Activated T-cell treated with anti-CD3 and anti-CD28 coated beads, Interleukin-2, amount 50 U/mL, for 72 hours (primary cell): ENCODE data around the gene SLC25A44. TPM values are rescaled to one million over a fixed set of nuclear protein-coding genes. Genes with fewer than 3 reads are reported as not detected.
"Not testable (repeated sequence)": the region's sequence is repeated elsewhere in the genome, so short reads cannot be mapped to it uniquely, and the experiment has no call there.

ENCODE experiments used
- ATAC-seq, 2 donors: fragments of 150-1000 bp; cut with Tn5 transposase; replicated peaks in 1 of 2; 2 replicates each; pipeline ENCODE4 v1.10.0; 2021; ENCODE audit warnings: moderate library complexity in 2 of 2, mild to moderate bottlenecking in 1 of 2
- DNase-seq, 2 donors: peaks; one replicate each; pipeline ENCODE4 v3.0.0; 2021 to 2022; ENCODE audit warnings: mixed read lengths in 1 of 2
- H3K27ac Mint-ChIP-seq: one replicate; pipeline ENCODE4 v1.8.0; 2022; ENCODE audit warnings: mild to moderate bottlenecking, moderate library complexity, mixed read lengths
- H3K27me3 Mint-ChIP-seq: one replicate; pipeline ENCODE4 v1.8.0; 2022; ENCODE audit warnings: low read depth, mixed read lengths
- H3K36me3 Mint-ChIP-seq, 2 donors: one replicate each; pipeline ENCODE4 v1.8.0; 2022; ENCODE audit warnings: mixed read lengths in 2 of 2, mild to moderate bottlenecking in 1 of 2; ENCODE audit not compliant: insufficient read depth in 2 of 2
- H3K4me1 Mint-ChIP-seq: one replicate; pipeline ENCODE4 v1.8.0; 2022; ENCODE audit warnings: low read depth, mixed read lengths
- H3K4me3 Mint-ChIP-seq, 2 donors: one replicate each; pipeline ENCODE4 v1.8.0; 2022; ENCODE audit warnings: mild to moderate bottlenecking in 2 of 2, mixed read lengths in 2 of 2, moderate library complexity in 2 of 2
- H3K9me3 Mint-ChIP-seq, 2 donors: one replicate each; pipeline ENCODE4 v1.8.0; 2022; ENCODE audit warnings: mixed read lengths in 2 of 2
- total RNA-seq, 2 donors: library from RNA; stranded (reverse); gene quantifications; one replicate each; pipeline ENCODE4 v1.2.3, GENCODE V29; 2022

SLC25A44 gene
- total RNA-seq, 2 donors from 2014 or later = 52.3 to 71.0 TPM

GRCh38 chr1:156198831-156199349 is 5.0 kb downstream of the SLC25A44 start:
- H3K36me3 Mint-ChIP-seq = peaks cover 25 to 36% of the 10 kb centered on the region in 2 donors
- H3K27me3 Mint-ChIP-seq = no peaks in the 10 kb centered on the region
- H3K9me3 Mint-ChIP-seq = no peaks in the 10 kb centered on the region
- ATAC-seq (peak; percentile 86 to 88), DNase-seq (peak; percentile 68 to 71)
- peaks cover 3% of the 10 kb centered on the region for H3K4me1 Mint-ChIP-seq
- peak overlapping the region; percentile 95 for H3K27ac Mint-ChIP-seq
- H3K4me3 Mint-ChIP-seq = no peak overlapping the region

- H3K9me3 Mint-ChIP-seq = no peaks in the 10 kb centered on the region
- H3K4me3 Mint-ChIP-seq = no peak overlapping the region
- peak; percentile 27 to 52 for ATAC-seq
- peak overlapping the region; percentile 89 for H3K27ac Mint-ChIP-seq
- H3K27me3 Mint-ChIP-seq = no peaks in the 10 kb centered on the region
- peaks cover 13% of the 10 kb centered on the region for H3K4me1 Mint-ChIP-seq
- H3K36me3 Mint-ChIP-seq = peaks cover 20 to 32% of the 10 kb centered on the region in 2 donors
- no peak for DNase-seq
Measured at GRCh38 chr1:156200044-156200443, 6.1 kb downstream of the SLC25A44 start.

GRCh38 chr1:156203331-156203730 is 9.4 kb downstream of the SLC25A44 start:
- no peaks in the 10 kb centered on the region for H3K27me3 Mint-ChIP-seq

GRCh38 chr1:156204686-156205085 is 10.8 kb downstream of the SLC25A44 start:
- H3K36me3 Mint-ChIP-seq = peaks cover 18 to 35% of the 10 kb centered on the region in 2 donors
- no peaks in the 10 kb centered on the region for H3K9me3 Mint-ChIP-seq
- DNase-seq (no peak), ATAC-seq (no peak)
- no peaks in the 10 kb centered on the region for H3K27me3 Mint-ChIP-seq
- H3K4me3 Mint-ChIP-seq = no peak overlapping the region
- H3K4me1 Mint-ChIP-seq = peaks cover 42% of the 10 kb centered on the region
- H3K27ac Mint-ChIP-seq = no peak overlapping the region

More at GRCh38 chr1:156203331-156203730, 9.4 kb downstream of the SLC25A44 start:
- Mint-ChIP-seq H3K9me3 (no peaks in the 10 kb centered on the region), H3K4me1 (peaks cover 31% of the 10 kb centered on the region), H3K27ac (no peak overlapping the region), H3K36me3 (peaks cover 21 to 34% of the 10 kb centered on the region in 2 donors), H3K4me3 (peak overlapping the region in 1 of 2 donors; percentile 56)
- no peak for ATAC-seq
- no peak for DNase-seq

GRCh38 chr1:156211243-156211642 is 17.3 kb downstream of the SLC25A44 start:
- ATAC-seq (no peak), DNase-seq (no peak)
- H3K4me1 Mint-ChIP-seq = peaks cover 48% of the 10 kb centered on the region
- H3K27ac Mint-ChIP-seq = peak overlapping the region; percentile 9
- no peaks in the 10 kb centered on the region for H3K27me3 Mint-ChIP-seq
- H3K9me3 Mint-ChIP-seq = no peaks in the 10 kb centered on the region
- H3K36me3 Mint-ChIP-seq = peaks cover 17 to 42% of the 10 kb centered on the region in 2 donors
- H3K4me3 Mint-ChIP-seq = no peak overlapping the region

GRCh38 chr1:156212130-156212529 is 18.2 kb downstream of the SLC25A44 start:
- peaks cover 17 to 42% of the 10 kb centered on the region in 2 donors for H3K36me3 Mint-ChIP-seq
- peak overlapping the region; percentile 96 for H3K27ac Mint-ChIP-seq
- peaks cover 52% of the 10 kb centered on the region for H3K4me1 Mint-ChIP-seq
- ATAC-seq = no peak
- no peaks in the 10 kb centered on the region for H3K9me3 Mint-ChIP-seq
- H3K27me3 Mint-ChIP-seq = no peaks in the 10 kb centered on the region
- H3K4me3 Mint-ChIP-seq = peak overlapping the region; percentile 84 to 97
- DNase-seq = no peak

GRCh38 chr1:156212833-156213643 is 19.1 kb downstream of the SLC25A44 start, which contains the start of gene PMF1:
PMF1 (plus strand) TSS chr1:156213007; CDS start chr1:156213016, 9 bp downstream.
- no peaks in the 10 kb centered on the region for H3K27me3 Mint-ChIP-seq
- H3K27ac Mint-ChIP-seq = peak within 1 kb of the TSS; percentile 96
- peak within 1 kb of the TSS; percentile 84 to 97 for H3K4me3 Mint-ChIP-seq
- DNase-seq (peak; percentile 97), ATAC-seq (peak; percentile 86 to 91)
- no peaks in the 10 kb centered on the region for H3K9me3 Mint-ChIP-seq
- peaks cover 53% of the 10 kb centered on the region for H3K4me1 Mint-ChIP-seq
- peaks cover 15 to 40% of the 10 kb centered on the region in 2 donors for H3K36me3 Mint-ChIP-seq

GRCh38 chr1:156213644-156213966 is 19.7 kb downstream of the SLC25A44 start:
- H3K27me3 Mint-ChIP-seq = no peaks in the 10 kb centered on the region
- peaks cover 55% of the 10 kb centered on the region for H3K4me1 Mint-ChIP-seq
- H3K27ac Mint-ChIP-seq = peak overlapping the region; percentile 96

GRCh38 chr1:156214024-156214748 is 20.3 kb downstream of the SLC25A44 start:
- H3K9me3 Mint-ChIP-seq = peaks cover 0 to under 1% of the 10 kb centered on the region in 2 donors

More at GRCh38 chr1:156213644-156213966, 19.7 kb downstream of the SLC25A44 start:
- Mint-ChIP-seq H3K9me3 (no peaks in the 10 kb centered on the region), H3K4me3 (peak overlapping the region; percentile 84 to 97), H3K36me3 (peaks cover 13 to 41% of the 10 kb centered on the region in 2 donors)
- ATAC-seq (peak in 1 of 2 donors; percentile 2), DNase-seq (no peak)

GRCh38 chr1:156216361-156217086 is 22.6 kb downstream of the SLC25A44 start:
- not testable (repeated sequence) for H3K9me3 Mint-ChIP-seq, ATAC-seq, H3K27me3 Mint-ChIP-seq, DNase-seq, H3K27ac Mint-ChIP-seq
- Mint-ChIP-seq H3K4me3 (peak overlapping the region in 1 of 2 donors; percentile 47), H3K4me1 (peaks cover 72% of the 10 kb centered on the region), H3K36me3 (peaks cover 24 to 54% of the 10 kb centered on the region in 2 donors)

More at GRCh38 chr1:156214024-156214748, 20.3 kb downstream of the SLC25A44 start:
- H3K27ac Mint-ChIP-seq = peak overlapping the region; percentile 92
- peaks cover 52% of the 10 kb centered on the region for H3K4me1 Mint-ChIP-seq
- H3K4me3 Mint-ChIP-seq = peak overlapping the region; percentile 84 to 87
- ATAC-seq (peak in 1 of 2 donors; percentile 46), DNase-seq (peak; percentile 46 to 71)
- no peaks in the 10 kb centered on the region for H3K27me3 Mint-ChIP-seq
- H3K36me3 Mint-ChIP-seq = peaks cover 12 to 39% of the 10 kb centered on the region in 2 donors

- Mint-ChIP-seq H3K27me3 (no peaks in the 10 kb centered on the region), H3K36me3 (peaks cover 27 to 53% of the 10 kb centered on the region in 2 donors), H3K4me3 (peak overlapping the region; percentile 78 to 94), H3K27ac (peak overlapping the region; percentile 100), H3K4me1 (peaks cover 74% of the 10 kb centered on the region), H3K9me3 (peaks cover 0 to 3% of the 10 kb centered on the region in 2 donors)
- DNase-seq (peak; percentile 64 to 65), ATAC-seq (peak; percentile 47 to 53)
Measured at GRCh38 chr1:156217871-156218270, 24.0 kb downstream of the SLC25A44 start.

- ATAC-seq (no peak), DNase-seq (no peak)
- Mint-ChIP-seq H3K36me3 (peaks cover 24 to 52% of the 10 kb centered on the region in 2 donors), H3K4me1 (peaks cover 83% of the 10 kb centered on the region), H3K27me3 (no peaks in the 10 kb centered on the region), H3K4me3 (peak overlapping the region; percentile 17 to 45), H3K9me3 (peaks cover 0 to 3% of the 10 kb centered on the region in 2 donors), H3K27ac (peak overlapping the region; percentile 99)
Measured at GRCh38 chr1:156220226-156220625, 26.3 kb downstream of the SLC25A44 start.
